HUES6 (cell line): ENCODE measurements around the gene YOD1.

ENCODE experiments used
- H3K27ac ChIP-seq: 2 replicates; pipeline ENCODE4 v1.7.0; 2013; ENCODE audit warnings: low read depth, mild to moderate bottlenecking, low read length, inconsistent platforms
- H3K27me3 ChIP-seq: 2 replicates; pipeline ENCODE4 v1.6.1; 2013; ENCODE audit warnings: low read length; ENCODE audit not compliant: control insufficient read depth, insufficient read depth
- H3K36me3 ChIP-seq: 2 replicates; pipeline ENCODE4 v1.6.1; 2013; ENCODE audit warnings: low read length; ENCODE audit not compliant: control insufficient read depth, insufficient read depth
- H3K4me1 ChIP-seq: 2 replicates; pipeline ENCODE4 v1.6.1; 2013; ENCODE audit warnings: low read length; ENCODE audit not compliant: control insufficient read depth, insufficient read depth
- H3K4me3 ChIP-seq: 2 replicates; pipeline ENCODE4 v1.5.1; 2013; ENCODE audit warnings: low read depth, low read length
- H3K9ac ChIP-seq: one replicate; pipeline ENCODE4 v1.6.1; 2013; ENCODE audit warnings: mild to moderate bottlenecking, low read length
- H3K9me3 ChIP-seq: 2 replicates; pipeline ENCODE4 v1.6.1; 2013; ENCODE audit warnings: low read depth, low read length; ENCODE audit not compliant: control insufficient read depth, insufficient read depth

The YOD1 gene

GRCh38 chr1:207051191-207051943 lies at the start of gene YOD1:
YOD1 (minus strand) TSS chr1:207051208; CDS start chr1:207051030, 178 bp downstream.
- peak within 1 kb of the TSS; percentile 91 for H3K9ac ChIP-seq

GRCh38 chr1:207097871-207098324 lies 46.9 kb upstream of the YOD1 start:
- Histone ChIP-seq H3K4me1 (no peaks in the 10 kb centered on the region), H3K36me3 (no peaks in the 10 kb centered on the region), H3K27ac (no peak overlapping the region), H3K9me3 (peaks cover 17% of the 10 kb centered on the region), H3K4me3 (no peak overlapping the region), H3K9ac (no peak overlapping the region), H3K27me3 (no peaks in the 10 kb centered on the region)

More at GRCh38 chr1:207051191-207051943, at the start of gene YOD1:
- peak within 1 kb of the TSS; percentile 78 for H3K27ac ChIP-seq
- H3K4me1 ChIP-seq = peaks cover 12% of the 10 kb centered on the region
- H3K9me3 ChIP-seq = no peaks in the 10 kb centered on the region
- H3K27me3 ChIP-seq = no peaks in the 10 kb centered on the region
- peaks cover 18% of the 10 kb centered on the region for H3K36me3 ChIP-seq
- H3K4me3 ChIP-seq = peak within 1 kb of the TSS; percentile 84

- Histone ChIP-seq H3K36me3 (no peaks in the 10 kb centered on the region), H3K27me3 (no peaks in the 10 kb centered on the region), H3K9ac (no peak overlapping the region), H3K27ac (no peak overlapping the region), H3K9me3 (peaks cover 13% of the 10 kb centered on the region), H3K4me1 (no peaks in the 10 kb centered on the region; the same call in 1 of the 2 replicates), H3K4me3 (no peak overlapping the region)
Observed at GRCh38 chr1:207093944-207094343, 42.9 kb upstream of the YOD1 start.

DNA sequence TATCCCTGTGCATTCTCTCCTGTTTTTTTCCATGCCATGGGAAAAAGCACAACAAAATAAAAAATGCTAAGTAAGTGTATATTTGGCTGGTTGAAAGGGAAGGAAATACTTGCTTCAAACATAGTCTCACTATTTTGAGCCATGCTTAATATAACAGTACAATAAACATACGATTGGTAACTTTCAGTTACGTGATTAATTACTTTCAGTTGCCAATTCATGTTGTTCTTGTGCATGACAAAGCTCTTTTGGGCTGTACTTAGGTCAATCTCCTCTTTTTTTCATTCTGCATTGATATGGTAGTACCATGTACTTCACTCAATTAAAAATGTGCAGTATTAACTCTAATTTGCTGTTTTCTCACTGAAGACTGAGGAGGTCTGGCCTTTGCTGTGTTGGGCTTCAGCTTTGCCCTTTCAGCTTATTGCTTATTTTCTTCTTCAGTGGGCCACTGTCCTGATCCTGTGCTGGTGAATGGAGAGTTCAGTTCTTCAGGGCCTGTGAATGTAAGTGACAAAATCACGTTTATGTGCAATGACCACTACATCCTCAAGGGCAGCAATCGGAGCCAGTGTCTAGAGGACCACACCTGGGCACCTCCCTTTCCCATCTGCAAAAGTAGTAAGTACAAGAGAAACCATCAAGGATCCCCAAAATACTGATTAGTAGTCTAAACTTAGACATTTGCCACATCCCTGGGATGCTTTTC lies 40.3 kb upstream of the YOD1 start:
- Histone ChIP-seq H3K4me1 (peaks cover 4% of the 10 kb centered on the region; the same call in 1 of the 2 replicates), H3K27ac (no peak overlapping the region), H3K27me3 (no peaks in the 10 kb centered on the region), H3K9me3 (no peaks in the 10 kb centered on the region), H3K9ac (no peak overlapping the region), H3K36me3 (no peaks in the 10 kb centered on the region), H3K4me3 (no peak overlapping the region)

DNA sequence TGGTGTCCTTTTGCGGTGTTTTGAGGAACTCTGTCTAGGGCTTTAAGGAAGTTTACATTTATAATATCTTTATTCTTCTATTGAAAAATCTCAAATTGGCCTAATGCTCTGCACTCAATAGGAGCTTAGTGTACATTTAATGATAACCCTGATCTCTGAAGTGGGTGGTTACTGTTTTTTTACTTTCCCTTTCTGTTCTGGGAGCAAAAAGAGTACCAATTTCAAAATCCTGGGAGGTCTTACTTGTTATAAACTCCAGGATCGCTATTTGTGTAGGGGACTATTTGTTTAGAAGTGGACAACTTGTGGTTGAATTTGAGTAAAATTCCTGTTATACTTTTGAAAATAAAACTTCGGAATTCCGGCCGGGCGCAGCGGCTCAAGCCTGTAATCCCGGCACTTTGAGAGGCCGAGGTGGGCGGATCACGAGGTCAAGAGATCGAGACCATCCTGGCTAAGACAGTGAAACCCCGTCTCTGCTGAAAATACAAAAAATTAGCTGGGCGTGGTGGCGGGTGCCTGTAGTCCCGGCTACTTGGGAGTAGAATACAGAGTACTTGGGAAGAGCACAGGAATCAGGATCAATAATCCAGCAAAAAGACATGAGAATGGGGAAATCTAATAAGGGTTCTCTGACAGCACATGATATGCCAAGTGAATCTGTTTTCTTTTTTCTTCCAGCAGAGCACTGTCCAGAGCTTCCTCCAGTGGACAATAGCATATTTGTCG lies 38.8 kb upstream of the YOD1 start:
- Histone ChIP-seq H3K4me1 (peaks cover 6% of the 10 kb centered on the region; the same call in 1 of the 2 replicates), H3K9me3 (no peaks in the 10 kb centered on the region), H3K27ac (no peak overlapping the region), H3K27me3 (no peaks in the 10 kb centered on the region), H3K9ac (no peak overlapping the region), H3K36me3 (no peaks in the 10 kb centered on the region), H3K4me3 (no peak overlapping the region)

DNA sequence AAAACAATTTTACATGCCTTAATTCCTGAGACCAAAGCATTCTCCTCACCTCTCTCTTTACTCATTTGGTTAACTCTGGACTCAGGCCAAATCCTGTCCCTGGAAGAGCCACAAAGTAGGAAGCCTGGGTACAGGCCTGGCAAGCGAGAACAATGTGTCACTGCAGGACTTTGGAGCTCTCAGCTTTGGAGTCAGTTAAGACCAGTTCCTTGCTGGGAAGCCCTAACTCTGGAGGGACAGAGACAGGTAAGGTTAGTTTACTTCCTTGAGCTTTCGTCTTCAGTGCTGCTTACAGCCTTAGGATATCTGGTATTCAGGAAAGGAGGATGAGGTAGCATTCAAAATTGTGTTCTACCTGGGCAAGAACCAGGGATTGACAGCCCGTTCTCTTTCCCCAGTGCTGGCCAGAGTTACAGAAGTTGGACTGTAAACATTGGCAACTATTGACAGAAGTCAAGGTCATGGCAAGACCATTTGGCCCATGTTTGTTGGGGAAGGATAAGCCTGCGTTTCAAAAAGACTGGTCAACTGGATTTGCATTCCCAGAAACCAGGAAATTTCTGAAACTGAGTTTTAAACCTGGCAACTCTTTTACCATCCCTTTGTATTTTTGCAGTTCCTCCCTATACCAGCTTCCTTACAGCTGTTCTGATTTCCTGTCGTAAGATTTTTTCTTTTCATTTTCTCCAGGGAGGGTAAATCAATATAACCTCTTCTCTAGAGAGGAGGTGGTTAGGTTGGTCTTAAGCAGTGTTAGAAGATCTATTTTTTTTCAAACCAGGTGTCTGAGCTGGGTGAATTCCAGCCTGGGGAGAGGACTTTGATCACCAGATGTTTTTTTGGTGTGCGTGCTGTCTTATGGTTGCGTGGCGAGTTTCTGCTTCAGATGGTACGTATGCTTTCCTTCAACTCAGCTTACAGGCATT lies 38.0 kb upstream of the YOD1 start, which contains the start of gene C4BPB:
TSS of gene C4BPB (plus strand) at position 160 of the 926 bp plus-strand sequence. CDS start at position 832, 672 bp downstream.
- Histone ChIP-seq H3K9ac (no peak within 1 kb of the TSS), H3K4me3 (no peak within 1 kb of the TSS), H3K9me3 (no peaks in the 10 kb centered on the region), H3K27ac (no peak within 1 kb of the TSS), H3K4me1 (peaks cover 6% of the 10 kb centered on the region; the same call in 1 of the 2 replicates), H3K27me3 (no peaks in the 10 kb centered on the region), H3K36me3 (no peaks in the 10 kb centered on the region)

- Histone ChIP-seq H3K4me3 (no peak overlapping the region), H3K27ac (no peak overlapping the region), H3K27me3 (no peaks in the 10 kb centered on the region), H3K4me1 (peaks cover 6% of the 10 kb centered on the region; the same call in 1 of the 2 replicates), H3K9me3 (no peaks in the 10 kb centered on the region), H3K36me3 (no peaks in the 10 kb centered on the region), H3K9ac (no peak overlapping the region)
Observed at GRCh38 chr1:207088161-207088560, 37.2 kb upstream of the YOD1 start.

GRCh38 chr1:207085887-207086286 lies 34.9 kb upstream of the YOD1 start:
- H3K4me1 ChIP-seq = peaks cover 6% of the 10 kb centered on the region; the same call in 1 of the 2 replicates
- H3K4me3 ChIP-seq = no peak overlapping the region
- H3K9ac ChIP-seq = no peak overlapping the region
- no peaks in the 10 kb centered on the region for H3K9me3 ChIP-seq
- H3K27ac ChIP-seq = no peak overlapping the region
- no peaks in the 10 kb centered on the region for H3K36me3 ChIP-seq
- H3K27me3 ChIP-seq = no peaks in the 10 kb centered on the region

GRCh38 chr1:207084701-207085180 lies 33.7 kb upstream of the YOD1 start:
- H3K9ac ChIP-seq = no peak overlapping the region
- H3K36me3 ChIP-seq = no peaks in the 10 kb centered on the region
- H3K27ac ChIP-seq = no peak overlapping the region
- H3K4me1 ChIP-seq = peaks cover 6% of the 10 kb centered on the region; the same call in 1 of the 2 replicates
- no peaks in the 10 kb centered on the region for H3K9me3 ChIP-seq
- 0 out of 2 replicates have a peak overlapping the region, but pooled peaks have one; percentile 6 for H3K4me3 ChIP-seq
- no peaks in the 10 kb centered on the region for H3K27me3 ChIP-seq

DNA sequence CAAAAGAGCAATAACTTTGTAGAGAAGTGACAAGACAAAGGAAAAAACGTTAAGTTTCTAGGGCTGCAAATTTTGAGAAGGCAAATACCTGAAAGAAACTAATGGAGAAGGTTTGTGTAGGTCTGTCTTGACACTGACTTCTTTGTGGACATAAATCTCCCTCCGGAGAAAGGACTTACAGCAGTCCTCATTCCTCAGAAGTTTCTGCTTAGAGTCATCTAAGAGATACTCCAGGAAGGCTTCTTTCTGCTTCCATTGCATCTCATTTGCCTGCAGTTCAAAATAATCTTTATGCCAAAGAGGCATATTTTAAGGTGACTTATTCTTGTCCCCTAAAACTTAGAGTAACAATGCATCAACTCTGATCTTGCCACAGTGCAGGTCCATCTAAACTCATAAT lies 33.2 kb upstream of the YOD1 start:
- Histone ChIP-seq H3K27me3 (no peaks in the 10 kb centered on the region), H3K36me3 (no peaks in the 10 kb centered on the region), H3K27ac (no peak overlapping the region), H3K4me1 (peaks cover 6% of the 10 kb centered on the region; the same call in 1 of the 2 replicates), H3K9ac (no peak overlapping the region), H3K4me3 (0 out of 2 replicates have a peak overlapping the region, but pooled peaks have one; percentile 6), H3K9me3 (no peaks in the 10 kb centered on the region)
